Activated T-helper 2 cell treated with anti-CD3 and anti-CD28 coated beads, Interferon-gamma antibody, Interleukin-2, Interleukin-4, amounts not matched to agents 10 μg/mL and 5 μg/mL and 100 μg/mL, durations not matched to agents 14 hours and 24 hours and 36 hours (primary cell): ENCODE results near the gene RFC5. TPM values are rescaled to one million over a fixed set of nuclear protein-coding genes. Genes with fewer than 3 reads are reported as not detected.

ENCODE experiments used
- DNase-seq: peaks from one replicate; pipeline ENCODE4 v3.0.0; 2021; ENCODE audit warnings: low spot score
- H3K27ac Mint-ChIP-seq: one replicate; pipeline ENCODE4 v1.8.0; 2021; ENCODE audit warnings: mixed read lengths
- H3K27me3 Mint-ChIP-seq: one replicate; pipeline ENCODE4 v1.8.0; 2021; ENCODE audit warnings: low read depth, mixed read lengths
- H3K36me3 Mint-ChIP-seq: one replicate; pipeline ENCODE4 v1.8.0; 2021; ENCODE audit warnings: low read depth, mixed read lengths
- H3K4me1 Mint-ChIP-seq: one replicate; pipeline ENCODE4 v1.8.0; 2021; ENCODE audit warnings: low read depth, mixed read lengths
- H3K4me3 Mint-ChIP-seq: one replicate; pipeline ENCODE4 v1.8.0; 2021; ENCODE audit warnings: low read depth, mild to moderate bottlenecking, moderate library complexity, mixed read lengths
- H3K9me3 Mint-ChIP-seq: one replicate; pipeline ENCODE4 v1.8.0; 2021; ENCODE audit warnings: mixed read lengths
- intact Hi-C: fragments of 100-400 bp; cut with micrococcal nuclease; formaldehyde crosslinking; loops from one replicate; pipeline ENCODE4 v1.15.1; 2023
- total RNA-seq: library from RNA; stranded (reverse); gene quantifications from 2 replicates; pipeline ENCODE4 v1.2.3, GENCODE V29; 2022

Gene RFC5
- total RNA-seq, 1 donor from 2014 or later = 61.9 TPM

DNA sequence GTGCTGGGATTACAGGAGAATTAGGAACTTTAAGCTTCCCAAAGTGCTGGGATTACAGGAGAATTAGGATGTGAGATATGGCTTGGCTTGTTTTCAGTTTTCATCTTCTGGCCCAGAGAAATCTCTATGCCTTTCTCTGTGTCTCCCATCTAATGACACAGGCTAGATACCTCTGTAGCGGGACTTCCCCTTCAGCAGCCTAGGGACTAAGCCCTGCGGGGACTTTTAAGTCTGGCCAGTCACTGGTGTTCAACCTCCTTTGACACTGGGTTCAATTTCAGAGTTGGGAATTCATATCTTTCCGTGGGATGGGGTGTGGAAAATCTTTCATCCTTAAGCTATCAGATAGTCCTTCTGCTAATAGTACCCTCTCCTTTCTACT lies 6.2 kb downstream of the RFC5 start:
- H3K9me3 Mint-ChIP-seq = no peaks in the 10 kb centered on the region
- peaks cover 83% of the 10 kb centered on the region for H3K36me3 Mint-ChIP-seq
- DNase-seq = no peak
- intact Hi-C loops = no loop called here
- peaks cover 10% of the 10 kb centered on the region for H3K4me1 Mint-ChIP-seq
- no peaks in the 10 kb centered on the region for H3K27me3 Mint-ChIP-seq
- no peak overlapping the region for H3K27ac Mint-ChIP-seq
- H3K4me3 Mint-ChIP-seq = no peak overlapping the region

DNA sequence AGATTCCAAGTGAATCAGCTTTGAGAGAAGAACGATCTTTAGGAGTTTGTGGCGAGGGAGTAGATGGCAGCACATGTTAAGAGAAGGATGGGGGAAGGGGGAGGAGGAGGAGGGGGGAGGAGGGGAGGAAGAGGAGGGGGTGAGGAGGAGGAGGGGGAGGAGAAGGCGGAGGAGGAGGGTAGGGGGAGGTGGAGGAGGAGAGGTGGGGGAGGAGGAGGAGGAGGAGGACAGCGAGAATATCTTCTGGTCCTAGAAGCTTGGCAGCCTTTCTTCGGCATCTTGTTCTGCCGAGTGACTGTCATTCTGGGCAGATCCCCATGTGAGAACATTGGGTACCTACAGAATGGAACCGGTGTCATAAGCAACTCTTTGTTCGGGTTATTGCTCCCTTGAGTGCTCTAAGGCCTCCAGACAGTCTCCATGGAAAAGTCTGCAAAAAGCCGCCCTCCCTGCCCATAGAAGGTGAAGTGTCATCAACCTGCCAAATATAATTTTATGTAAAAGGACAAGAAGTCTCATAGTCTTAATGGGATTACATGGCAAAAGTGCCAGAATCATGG lies 6.9 kb downstream of the RFC5 start:
- intact Hi-C loops = no loop called here
- no peak for DNase-seq
- peaks cover 82% of the 10 kb centered on the region for H3K36me3 Mint-ChIP-seq
- H3K4me3 Mint-ChIP-seq = no peak overlapping the region
- no peaks in the 10 kb centered on the region for H3K27me3 Mint-ChIP-seq
- H3K27ac Mint-ChIP-seq = no peak overlapping the region
- peaks cover 4% of the 10 kb centered on the region for H3K4me1 Mint-ChIP-seq
- H3K9me3 Mint-ChIP-seq = no peaks in the 10 kb centered on the region

DNA sequence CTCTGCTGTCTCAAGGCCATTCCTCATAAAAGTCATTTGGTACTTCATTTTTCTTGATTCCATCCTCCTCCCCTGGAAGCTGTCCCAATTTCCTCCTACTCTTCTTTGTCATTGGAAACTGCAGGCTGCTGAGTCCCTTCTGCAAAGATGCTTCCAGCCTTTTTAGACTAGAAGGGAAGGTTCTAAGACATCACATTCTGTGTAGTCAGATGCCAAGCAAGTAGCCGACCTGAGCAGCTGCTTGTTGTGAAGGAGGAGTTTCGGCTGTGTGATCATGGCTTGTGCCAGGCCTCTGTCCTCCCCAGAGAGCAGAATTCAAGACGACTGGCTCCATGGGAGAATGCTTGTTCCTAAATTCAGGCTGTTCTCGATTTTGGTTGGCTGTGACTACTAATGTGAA lies 8.7 kb downstream of the RFC5 start:
- intact Hi-C loops = no loop called here
- no peak overlapping the region for H3K4me3 Mint-ChIP-seq

DNA sequence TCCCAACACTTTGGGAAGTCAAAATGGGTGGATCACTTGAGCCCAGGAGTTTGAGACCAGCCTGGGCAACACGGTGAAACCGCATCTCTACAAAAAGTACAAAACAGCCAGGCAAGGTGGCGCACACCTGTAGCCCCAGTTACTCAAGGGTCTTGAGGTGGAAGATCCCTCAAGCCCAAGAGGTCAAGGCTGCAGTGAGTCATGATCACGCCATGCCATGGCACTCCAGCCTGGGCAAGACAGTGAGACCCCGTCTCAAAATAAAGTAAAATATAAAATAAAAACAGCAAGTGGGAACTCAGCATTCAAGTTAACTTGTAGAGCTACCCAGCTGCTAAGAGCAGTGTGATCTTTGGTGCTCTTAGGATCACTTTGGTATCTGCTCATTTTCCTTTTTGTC lies 12.7 kb downstream of the RFC5 start:
- H3K27me3 Mint-ChIP-seq = no peaks in the 10 kb centered on the region
- no peak overlapping the region for H3K4me3 Mint-ChIP-seq
- H3K27ac Mint-ChIP-seq = no peak overlapping the region
- DNase-seq = no peak
- H3K36me3 Mint-ChIP-seq = peaks cover 87% of the 10 kb centered on the region
- H3K4me1 Mint-ChIP-seq = peaks cover 10% of the 10 kb centered on the region
- intact Hi-C loops = no loop called here
- H3K9me3 Mint-ChIP-seq = no peaks in the 10 kb centered on the region

More for the DNA sequence above, 8.7 kb downstream of the RFC5 start:
- no peak for DNase-seq
- Mint-ChIP-seq H3K4me1 (no peaks in the 10 kb centered on the region), H3K36me3 (peaks cover 85% of the 10 kb centered on the region), H3K27ac (no peak overlapping the region), H3K27me3 (no peaks in the 10 kb centered on the region), H3K9me3 (no peaks in the 10 kb centered on the region)

DNA sequence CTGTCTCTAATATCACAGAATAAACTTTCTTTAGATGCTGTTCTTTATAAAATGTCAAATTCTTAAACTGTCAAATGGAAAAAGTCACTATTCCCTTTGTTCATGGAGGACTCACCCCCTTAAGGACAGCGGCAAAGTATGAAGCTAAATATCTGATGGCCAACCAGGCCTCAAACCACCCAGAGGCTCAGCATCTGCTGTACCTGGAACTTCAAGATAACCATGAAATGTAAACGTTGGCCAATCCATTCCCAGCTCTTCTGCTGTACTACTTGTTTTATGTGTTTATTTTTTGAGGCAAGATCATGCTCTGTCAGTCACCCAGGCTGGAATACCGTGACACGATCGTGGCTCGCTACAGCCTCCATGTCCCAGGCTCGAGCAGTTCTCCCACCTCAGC lies 15.7 kb downstream of the RFC5 start:
- H3K4me3 Mint-ChIP-seq = no peak overlapping the region
- intact Hi-C loops = no loop called here
- H3K27ac Mint-ChIP-seq = peak overlapping the region; percentile 57
- H3K4me1 Mint-ChIP-seq = peaks cover 35% of the 10 kb centered on the region
- H3K27me3 Mint-ChIP-seq = no peaks in the 10 kb centered on the region
- no peaks in the 10 kb centered on the region for H3K9me3 Mint-ChIP-seq
- H3K36me3 Mint-ChIP-seq = peaks cover 90% of the 10 kb centered on the region
- DNase-seq = no peak

DNA sequence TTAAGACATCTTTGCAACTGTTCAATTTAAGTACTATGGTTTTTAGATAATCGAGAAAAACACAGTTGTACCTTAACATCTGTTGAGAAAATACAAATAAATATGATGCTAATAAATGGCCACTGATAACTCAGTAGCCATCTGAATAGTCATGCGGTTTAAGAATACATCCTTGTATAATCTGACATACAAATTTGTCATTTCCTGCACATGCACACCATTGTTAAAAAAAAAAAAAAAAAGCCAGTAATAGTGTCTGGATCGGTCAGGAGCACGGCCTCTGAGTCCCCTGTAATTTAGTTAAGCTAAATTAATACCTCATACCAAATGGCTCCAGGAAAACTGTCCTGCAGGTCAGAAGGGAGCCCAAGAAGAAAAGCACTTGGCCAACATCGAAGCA lies 16.8 kb downstream of the RFC5 start:
- no peaks in the 10 kb centered on the region for H3K9me3 Mint-ChIP-seq
- H3K27me3 Mint-ChIP-seq = no peaks in the 10 kb centered on the region
- no peak for DNase-seq
- H3K4me1 Mint-ChIP-seq = peaks cover 36% of the 10 kb centered on the region
- peaks cover 90% of the 10 kb centered on the region for H3K36me3 Mint-ChIP-seq
- peak overlapping the region; percentile 55 for H3K27ac Mint-ChIP-seq
- H3K4me3 Mint-ChIP-seq = no peak overlapping the region
- intact Hi-C loops = no loop called here

DNA sequence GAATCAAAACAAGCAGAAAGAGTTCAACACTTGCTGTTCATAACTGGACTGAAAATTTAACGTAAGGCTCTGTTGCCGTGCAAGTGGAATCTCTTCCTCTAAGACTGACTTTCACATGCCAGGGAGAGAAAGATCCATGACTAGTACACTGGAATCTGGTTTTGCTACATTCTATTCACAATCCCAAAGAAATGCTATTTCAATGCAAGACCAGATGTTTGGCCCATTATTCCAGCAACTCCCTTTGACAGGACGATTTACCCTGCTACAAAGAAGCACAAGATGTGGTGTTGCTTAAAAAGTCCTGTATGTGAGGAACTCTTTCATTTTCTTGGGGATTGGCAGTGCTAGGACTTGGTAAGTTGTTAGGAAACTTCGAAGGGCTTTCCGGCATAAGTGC lies 17.4 kb downstream of the RFC5 start:
- DNase-seq = no peak
- H3K4me1 Mint-ChIP-seq = peaks cover 36% of the 10 kb centered on the region
- H3K9me3 Mint-ChIP-seq = no peaks in the 10 kb centered on the region
- peak overlapping the region; percentile 97 for H3K27ac Mint-ChIP-seq
- intact Hi-C loops = no loop called here
- H3K36me3 Mint-ChIP-seq = peaks cover 91% of the 10 kb centered on the region
- no peaks in the 10 kb centered on the region for H3K27me3 Mint-ChIP-seq
- H3K4me3 Mint-ChIP-seq = no peak overlapping the region

DNA sequence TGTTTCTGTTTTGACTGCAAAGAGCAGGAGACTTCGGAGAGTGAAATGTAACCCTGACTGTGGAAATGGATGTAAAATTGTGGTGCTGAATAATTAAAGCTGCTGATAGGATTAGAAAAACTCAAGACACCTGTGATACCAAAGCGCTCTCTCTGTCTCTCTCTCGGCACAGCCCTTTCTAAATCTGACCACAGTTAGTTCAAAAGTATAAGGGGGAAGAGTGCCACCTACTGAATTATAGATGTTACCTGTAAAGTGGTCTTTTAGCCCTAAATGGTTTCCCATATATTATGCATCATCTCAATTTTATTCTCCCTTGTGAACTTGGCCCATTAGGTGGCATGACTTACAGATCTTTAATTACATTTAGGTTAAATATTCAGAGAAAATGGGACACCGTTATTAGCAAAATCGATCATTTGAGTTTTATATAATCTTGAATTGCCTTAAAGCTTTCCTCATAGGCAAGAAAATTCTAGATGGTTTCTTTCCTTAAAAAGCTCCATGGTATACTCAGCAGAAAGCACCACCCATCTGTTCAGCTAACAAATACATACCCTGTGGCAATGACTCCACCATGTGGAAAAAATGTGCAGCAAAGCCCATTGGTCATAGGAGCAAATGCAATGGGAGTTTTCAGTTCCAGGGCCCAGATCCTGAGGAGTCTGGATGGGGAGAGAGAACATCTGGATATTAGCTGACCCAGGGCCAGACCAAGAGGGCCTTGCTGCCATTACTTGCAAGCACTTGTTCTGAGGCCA lies 18.1 kb downstream of the RFC5 start:
- H3K4me1 Mint-ChIP-seq = peaks cover 36% of the 10 kb centered on the region

DNA sequence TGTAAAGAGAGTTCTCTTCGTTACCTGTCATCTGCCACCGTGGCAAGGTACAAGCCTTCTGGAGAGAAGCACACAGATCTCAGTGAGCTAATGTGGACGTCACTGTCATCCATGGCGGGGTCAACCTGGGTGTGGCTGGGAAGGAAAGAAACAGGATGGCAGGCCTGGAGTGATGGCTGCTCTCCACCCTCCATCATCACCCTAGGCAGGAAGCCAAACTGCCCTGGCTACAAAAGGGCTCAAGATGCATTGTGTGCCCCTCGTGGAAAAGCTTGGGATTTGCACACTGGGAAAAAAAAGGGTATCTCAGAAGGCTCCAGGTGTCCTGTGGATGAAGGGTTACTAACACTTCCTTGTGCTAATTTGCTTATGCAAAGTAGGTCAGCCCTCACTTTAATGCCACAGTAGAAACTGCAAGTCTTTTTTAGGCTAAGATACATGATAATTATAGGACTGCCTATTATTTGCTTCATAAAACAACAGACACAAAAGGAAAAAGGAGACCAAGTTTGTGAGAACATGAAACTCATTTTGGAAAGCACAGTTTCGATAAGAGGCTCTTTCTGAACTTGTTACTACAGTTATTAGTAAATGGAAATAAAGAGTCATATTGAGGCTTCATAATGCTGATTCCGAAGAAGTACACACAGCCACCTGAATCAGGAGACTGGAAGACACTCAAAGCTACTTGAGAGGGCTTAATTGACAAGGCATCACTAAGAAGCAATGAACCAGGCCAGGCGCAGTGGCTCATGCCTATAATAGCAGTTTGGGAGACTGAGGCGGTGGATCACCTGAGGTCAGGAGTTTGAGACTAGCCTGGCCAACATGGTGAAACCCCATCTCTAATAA lies 18.9 kb downstream of the RFC5 start:
- no peaks in the 10 kb centered on the region for H3K9me3 Mint-ChIP-seq
- intact Hi-C loops = loop anchor here (1.0 to 5.0 kb wide), 5 partner anchors 10 to 272 kb away; partner anchors contain the start of gene RFC5
- H3K27me3 Mint-ChIP-seq = no peaks in the 10 kb centered on the region
- peaks cover 36% of the 10 kb centered on the region for H3K4me1 Mint-ChIP-seq
- H3K27ac Mint-ChIP-seq = peak overlapping the region; percentile 97
- H3K4me3 Mint-ChIP-seq = peak overlapping the region; percentile 28
- peaks cover 89% of the 10 kb centered on the region for H3K36me3 Mint-ChIP-seq
- DNase-seq = no peak

More for the DNA sequence above, 18.1 kb downstream of the RFC5 start:
- Mint-ChIP-seq H3K36me3 (peaks cover 92% of the 10 kb centered on the region), H3K27me3 (no peaks in the 10 kb centered on the region), H3K9me3 (no peaks in the 10 kb centered on the region), H3K27ac (peak overlapping the region; percentile 97), H3K4me3 (peak overlapping the region; percentile 28)
- intact Hi-C loops = loop anchor here (1.0 to 5.0 kb wide), 5 partner anchors 11 to 273 kb away; partner anchors contain the start of gene RFC5
- DNase-seq = no peak

DNA sequence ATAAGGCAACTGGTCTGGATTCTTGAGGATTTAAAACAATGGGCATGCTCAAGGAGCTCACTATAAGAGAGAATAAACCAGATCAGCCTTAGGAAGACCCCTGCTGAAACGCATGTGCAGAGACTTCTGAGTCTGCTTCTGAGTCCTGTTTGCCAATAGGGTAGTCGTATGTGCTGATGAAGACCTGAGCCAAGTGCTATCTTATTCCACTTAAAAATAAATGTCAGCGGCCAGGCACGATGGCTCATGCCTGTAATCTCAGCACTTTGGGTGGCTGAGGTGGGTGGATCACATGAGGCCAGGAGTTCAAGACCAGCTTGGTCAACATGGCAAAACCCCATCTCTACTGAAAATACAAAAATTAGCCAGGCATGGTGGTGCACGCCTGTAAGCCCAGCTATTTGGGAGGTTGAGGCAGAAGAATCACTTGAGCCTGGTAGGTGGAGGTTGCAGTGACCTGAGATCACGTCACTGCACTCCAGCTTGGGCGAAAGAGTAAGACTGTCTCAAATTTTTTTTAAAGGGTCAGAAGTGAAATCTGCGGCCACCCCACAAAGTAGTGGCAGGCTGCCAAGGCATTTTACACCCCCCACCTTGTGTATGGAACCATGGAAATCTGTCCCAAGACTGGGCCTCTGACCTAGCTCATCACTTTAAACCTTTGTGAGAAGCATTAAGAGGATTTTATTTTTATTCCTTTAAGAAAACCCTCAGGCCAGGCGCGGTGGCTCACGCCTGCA lies 20.3 kb downstream of the RFC5 start:
- DNase-seq = no peak
- Mint-ChIP-seq H3K27ac (peak overlapping the region; percentile 97), H3K36me3 (peaks cover 88% of the 10 kb centered on the region), H3K9me3 (peaks cover 4% of the 10 kb centered on the region), H3K27me3 (no peaks in the 10 kb centered on the region), H3K4me1 (peaks cover 44% of the 10 kb centered on the region), H3K4me3 (no peak overlapping the region)
- intact Hi-C loops = loop anchor here (5.0 kb wide), 1 partner anchor 270 kb away; no protein-coding TSS in a partner anchor

DNA sequence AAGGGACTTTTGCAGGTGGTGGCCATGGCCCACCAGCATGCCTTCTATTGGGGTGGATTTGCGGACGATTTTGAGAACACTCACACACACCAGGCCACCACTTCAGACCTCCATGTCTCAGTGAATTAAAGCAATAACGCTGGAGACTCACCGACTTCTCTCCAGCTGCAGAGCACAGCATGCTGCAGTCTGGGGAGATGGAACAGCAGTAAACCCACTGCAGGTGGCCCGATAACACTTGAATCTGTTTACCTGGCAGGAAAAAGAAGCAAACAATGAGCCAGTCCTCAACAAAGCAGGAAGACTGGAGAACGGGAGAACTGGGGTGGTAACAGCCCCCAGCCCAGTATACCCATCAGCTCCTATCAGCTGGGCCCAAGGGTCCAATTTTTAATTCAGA lies 21.6 kb downstream of the RFC5 start:
- no peaks in the 10 kb centered on the region for H3K27me3 Mint-ChIP-seq
- intact Hi-C loops = loop anchor here (5.0 kb wide), 1 partner anchor 269 kb away; no protein-coding TSS in a partner anchor
- H3K9me3 Mint-ChIP-seq = peaks cover 4% of the 10 kb centered on the region
- H3K27ac Mint-ChIP-seq = peak overlapping the region; percentile 56
- peaks cover 45% of the 10 kb centered on the region for H3K4me1 Mint-ChIP-seq
- DNase-seq = no peak
- no peak overlapping the region for H3K4me3 Mint-ChIP-seq
- peaks cover 88% of the 10 kb centered on the region for H3K36me3 Mint-ChIP-seq

DNA sequence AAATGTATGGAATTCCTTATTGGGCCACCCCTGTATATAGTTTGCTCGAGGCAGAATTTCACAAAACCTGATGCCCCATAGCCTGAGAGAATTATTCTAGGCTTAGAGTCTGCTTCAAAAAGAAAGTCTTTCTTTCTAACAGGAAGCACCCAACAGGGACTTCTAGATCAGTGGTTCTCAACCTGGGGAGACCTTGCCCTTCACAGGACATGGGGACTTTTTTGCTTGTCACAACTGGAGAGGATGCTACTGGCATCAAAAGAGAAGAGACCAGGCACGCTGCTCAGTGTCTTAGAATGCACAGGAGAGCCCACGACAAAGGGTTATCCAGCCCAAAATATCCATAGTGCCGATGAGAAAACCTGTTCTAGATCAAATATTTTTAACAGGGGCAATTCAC lies 25.6 kb downstream of the RFC5 start:
- intact Hi-C loops = no loop called here
- no peak overlapping the region for H3K4me3 Mint-ChIP-seq
- no peak for DNase-seq
- H3K36me3 Mint-ChIP-seq = peaks cover 81% of the 10 kb centered on the region
- peaks cover 4% of the 10 kb centered on the region for H3K9me3 Mint-ChIP-seq
- H3K4me1 Mint-ChIP-seq = peaks cover 37% of the 10 kb centered on the region
- no peaks in the 10 kb centered on the region for H3K27me3 Mint-ChIP-seq
- peak overlapping the region; percentile 92 for H3K27ac Mint-ChIP-seq
